Measurements from ENCODE around the gene RAB28.

RAB28 gene

DNA sequence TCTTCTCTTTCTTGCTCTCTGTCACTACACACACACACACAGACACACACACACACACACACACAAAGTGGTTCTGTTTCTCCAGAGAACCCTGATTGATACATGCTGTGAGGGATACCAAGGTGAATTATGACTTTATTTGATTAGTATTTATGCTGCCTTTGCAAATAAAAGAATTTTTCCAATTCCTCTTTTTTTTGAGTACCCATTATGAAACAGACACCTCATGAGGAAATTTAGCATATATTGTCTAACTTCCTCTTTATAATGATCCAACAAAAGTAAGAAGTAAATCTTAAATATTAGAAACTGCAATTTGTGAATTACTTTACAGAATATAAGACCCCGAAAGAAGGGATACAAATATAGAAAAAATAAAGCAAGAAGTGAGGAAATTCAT, 14.3 kb upstream of the RAB28 start:
- Histone ChIP-seq H3K9ac (ENCODE audit: low read length) (no peak overlapping the region), H3K27ac (ENCODE audit: low read depth, low read length) (no peak overlapping the region), H3K4me1 (ENCODE audit: insufficient read depth, low read length) (no peaks in the 10 kb centered on the region), H3K27me3 (ENCODE audit: control insufficient read depth in 1 of 2, insufficient read depth in 2 of 2, low read length in 2 of 2) (no peaks in the 10 kb centered on the region), H3K9me3 (ENCODE audit: low read length) (no peaks in the 10 kb centered on the region), H3K4me3 (ENCODE audit: low read depth in 1 of 2, low read length in 2 of 2) (no peak overlapping the region), H3K36me3 (ENCODE audit: insufficient read depth, low read length) (no peaks in the 10 kb centered on the region)

DNA sequence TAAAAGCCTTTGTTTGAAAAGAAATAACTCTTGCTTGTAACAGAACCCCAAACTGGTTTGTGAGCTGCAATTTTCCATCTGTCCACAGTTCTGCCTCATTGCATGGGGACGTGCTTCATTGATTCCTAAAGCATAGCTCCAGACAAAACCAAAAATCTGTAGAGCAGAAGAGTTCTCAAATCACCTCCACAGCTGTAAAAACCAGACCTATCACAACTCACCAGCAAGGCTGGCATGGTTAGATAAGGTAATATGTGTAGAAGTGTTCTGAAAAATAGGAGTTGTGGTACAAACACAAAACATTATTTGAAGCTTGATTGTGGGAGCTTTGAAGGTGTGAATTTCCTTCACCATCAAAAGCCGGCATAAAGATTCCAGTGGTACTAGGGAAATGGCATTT, 12.5 kb upstream of the RAB28 start:
- H3K4me1 ChIP-seq (ENCODE audit: insufficient read depth, low read length) = no peaks in the 10 kb centered on the region
- no peak overlapping the region for H3K27ac ChIP-seq (ENCODE audit: low read depth, low read length)
- no peak overlapping the region for H3K9ac ChIP-seq (ENCODE audit: low read length)
- H3K36me3 ChIP-seq (ENCODE audit: insufficient read depth, low read length) = no peaks in the 10 kb centered on the region
- no peaks in the 10 kb centered on the region for H3K9me3 ChIP-seq (ENCODE audit: low read length)
- no peak overlapping the region for H3K4me3 ChIP-seq (ENCODE audit: low read depth in 1 of 2, low read length in 2 of 2)
- no peaks in the 10 kb centered on the region for H3K27me3 ChIP-seq (ENCODE audit: control insufficient read depth in 1 of 2, insufficient read depth in 2 of 2, low read length in 2 of 2)

DNA sequence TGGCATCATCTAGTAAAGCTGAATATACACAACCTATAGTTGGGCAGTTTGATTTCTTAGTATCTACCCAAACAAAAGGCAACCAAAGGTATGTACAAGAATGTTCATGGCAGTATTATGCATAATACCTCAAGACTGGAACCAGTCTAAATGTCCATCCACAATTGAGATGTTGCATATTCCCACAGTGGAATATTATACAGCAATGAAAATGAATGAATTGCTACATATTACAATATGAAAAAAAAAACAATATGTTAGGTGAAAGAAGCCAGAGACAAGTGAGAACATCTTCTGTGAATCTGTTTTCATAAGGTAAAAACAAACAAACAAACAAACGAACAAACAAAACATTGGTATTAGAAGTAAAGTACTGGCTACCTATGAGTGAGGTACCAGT, 11.6 kb upstream of the RAB28 start:
- no peaks in the 10 kb centered on the region for H3K36me3 ChIP-seq (ENCODE audit: insufficient read depth, low read length)
- H3K9ac ChIP-seq (ENCODE audit: low read length) = no peak overlapping the region
- H3K9me3 ChIP-seq (ENCODE audit: low read length) = no peaks in the 10 kb centered on the region
- H3K4me1 ChIP-seq (ENCODE audit: insufficient read depth, low read length) = no peaks in the 10 kb centered on the region
- no peak overlapping the region for H3K27ac ChIP-seq (ENCODE audit: low read depth, low read length)
- no peaks in the 10 kb centered on the region for H3K27me3 ChIP-seq (ENCODE audit: control insufficient read depth in 1 of 2, insufficient read depth in 2 of 2, low read length in 2 of 2)
- no peak overlapping the region for H3K4me3 ChIP-seq (ENCODE audit: low read depth in 1 of 2, low read length in 2 of 2)

- Histone ChIP-seq H3K36me3 (ENCODE audit: insufficient read depth, low read length) (no peaks in the 10 kb centered on the region), H3K4me1 (ENCODE audit: insufficient read depth, low read length) (no peaks in the 10 kb centered on the region), H3K4me3 (ENCODE audit: low read depth in 1 of 2, low read length in 2 of 2) (no peak overlapping the region), H3K9me3 (ENCODE audit: low read length) (no peaks in the 10 kb centered on the region), H3K27me3 (ENCODE audit: control insufficient read depth in 1 of 2, insufficient read depth in 2 of 2, low read length in 2 of 2) (no peaks in the 10 kb centered on the region), H3K27ac (ENCODE audit: low read depth, low read length) (no peak overlapping the region), H3K9ac (ENCODE audit: low read length) (no peak overlapping the region)
These were observed 9.7 kb upstream of the RAB28 start for GRCh38 chr4:13493793-13494192.

GRCh38 chr4:13492747-13493146, 8.6 kb upstream of the RAB28 start:
- no peak overlapping the region for H3K4me3 ChIP-seq (ENCODE audit: low read depth in 1 of 2, low read length in 2 of 2)
- no peaks in the 10 kb centered on the region for H3K27me3 ChIP-seq (ENCODE audit: control insufficient read depth in 1 of 2, insufficient read depth in 2 of 2, low read length in 2 of 2)
- H3K27ac ChIP-seq (ENCODE audit: low read depth, low read length) = no peak overlapping the region
- no peak overlapping the region for H3K9ac ChIP-seq (ENCODE audit: low read length)
- H3K36me3 ChIP-seq (ENCODE audit: insufficient read depth, low read length) = no peaks in the 10 kb centered on the region
- H3K9me3 ChIP-seq (ENCODE audit: low read length) = no peaks in the 10 kb centered on the region
- H3K4me1 ChIP-seq (ENCODE audit: insufficient read depth, low read length) = no peaks in the 10 kb centered on the region

- peak overlapping the region; percentile 97 for H3K27ac ChIP-seq (ENCODE audit: low read depth, low read length)
- H3K4me3 ChIP-seq (ENCODE audit: low read depth in 1 of 2, low read length in 2 of 2) = peak overlapping the region; percentile 72 to 74
- no peaks in the 10 kb centered on the region for H3K9me3 ChIP-seq (ENCODE audit: low read length)
- no peaks in the 10 kb centered on the region for H3K36me3 ChIP-seq (ENCODE audit: insufficient read depth, low read length)
- no peaks in the 10 kb centered on the region for H3K27me3 ChIP-seq (ENCODE audit: control insufficient read depth in 1 of 2, insufficient read depth in 2 of 2, low read length in 2 of 2)
- H3K4me1 ChIP-seq (ENCODE audit: insufficient read depth, low read length) = peaks cover 16% of the 10 kb centered on the region
- peak overlapping the region; percentile 31 for H3K9ac ChIP-seq (ENCODE audit: low read length)
These were observed 645 bp upstream of the RAB28 start for GRCh38 chr4:13484749-13485221.

GRCh38 chr4:13483768-13484121, 395 bp downstream of the RAB28 start:
- Histone ChIP-seq H3K4me3 (ENCODE audit: low read depth in 1 of 2, low read length in 2 of 2) (peak overlapping the region; percentile 72 to 74), H3K36me3 (ENCODE audit: insufficient read depth, low read length) (no peaks in the 10 kb centered on the region), H3K27me3 (ENCODE audit: control insufficient read depth in 1 of 2, insufficient read depth in 2 of 2, low read length in 2 of 2) (no peaks in the 10 kb centered on the region), H3K9ac (ENCODE audit: low read length) (peak overlapping the region; percentile 75), H3K27ac (ENCODE audit: low read depth, low read length) (peak overlapping the region; percentile 97), H3K9me3 (ENCODE audit: low read length) (no peaks in the 10 kb centered on the region), H3K4me1 (ENCODE audit: insufficient read depth, low read length) (peaks cover 16% of the 10 kb centered on the region)

DNA sequence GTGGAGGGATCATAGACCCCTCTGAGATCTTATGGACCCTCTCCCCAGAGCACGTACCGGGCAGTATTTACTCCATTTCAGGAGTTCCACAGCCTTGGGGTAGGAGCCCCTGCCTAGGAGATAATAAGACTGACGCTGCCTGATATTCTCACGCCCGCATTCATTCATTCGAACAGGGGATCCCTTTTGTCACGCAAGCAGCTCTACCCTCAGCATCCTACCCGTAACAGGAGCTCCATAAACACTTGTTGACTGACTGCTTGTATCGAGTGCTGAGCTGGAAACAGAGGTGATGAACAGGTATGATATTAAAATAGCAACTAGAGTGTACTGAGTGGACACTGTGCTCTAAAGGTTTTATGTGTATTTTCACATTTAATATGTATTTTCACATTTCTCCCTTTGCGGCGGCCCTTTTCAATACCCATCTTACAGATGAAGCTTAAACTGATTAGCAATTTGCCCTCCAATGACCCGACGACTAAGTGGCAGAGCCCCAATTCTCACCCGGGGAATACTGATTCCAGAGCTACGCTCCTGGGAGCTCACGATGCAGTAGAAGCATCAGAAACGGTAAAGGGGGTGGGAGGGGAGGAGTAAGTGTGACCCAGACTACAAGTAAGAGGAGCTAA, 888 bp downstream of the RAB28 start:
- no peaks in the 10 kb centered on the region for H3K27me3 ChIP-seq (ENCODE audit: control insufficient read depth in 1 of 2, insufficient read depth in 2 of 2, low read length in 2 of 2)
- H3K4me1 ChIP-seq (ENCODE audit: insufficient read depth, low read length) = peaks cover 16% of the 10 kb centered on the region
- H3K4me3 ChIP-seq (ENCODE audit: low read depth in 1 of 2, low read length in 2 of 2) = peak overlapping the region; percentile 72 to 74
- H3K27ac ChIP-seq (ENCODE audit: low read depth, low read length) = peak overlapping the region; percentile 97
- no peaks in the 10 kb centered on the region for H3K9me3 ChIP-seq (ENCODE audit: low read length)
- H3K9ac ChIP-seq (ENCODE audit: low read length) = peak overlapping the region; percentile 75
- H3K36me3 ChIP-seq (ENCODE audit: insufficient read depth, low read length) = no peaks in the 10 kb centered on the region

DNA sequence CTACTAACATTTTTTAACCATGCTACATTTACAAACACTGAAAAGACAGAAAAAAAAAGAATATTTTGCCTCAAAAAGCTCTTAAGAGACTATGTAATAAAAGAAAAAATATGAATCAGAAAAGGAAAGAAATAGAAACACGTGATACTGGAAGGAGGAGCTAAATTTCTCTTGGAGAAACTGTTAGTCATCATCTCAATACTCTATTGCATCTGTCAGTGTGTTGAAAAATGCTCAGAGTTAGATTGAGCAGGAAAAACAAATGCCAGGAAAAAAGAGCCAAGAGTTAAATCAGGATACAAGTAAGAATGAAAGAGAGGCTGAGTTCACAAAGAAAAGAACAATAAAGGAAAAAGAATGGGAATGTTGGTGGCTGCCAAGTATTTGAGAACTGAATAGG, 2.6 kb downstream of the RAB28 start:
- Histone ChIP-seq H3K4me3 (ENCODE audit: low read depth in 1 of 2, low read length in 2 of 2) (no peak overlapping the region), H3K4me1 (ENCODE audit: insufficient read depth, low read length) (peaks cover 16% of the 10 kb centered on the region), H3K9me3 (ENCODE audit: low read length) (no peaks in the 10 kb centered on the region), H3K27me3 (ENCODE audit: control insufficient read depth in 1 of 2, insufficient read depth in 2 of 2, low read length in 2 of 2) (no peaks in the 10 kb centered on the region), H3K9ac (ENCODE audit: low read length) (no peak overlapping the region), H3K27ac (ENCODE audit: low read depth, low read length) (peak overlapping the region; percentile 12), H3K36me3 (ENCODE audit: insufficient read depth, low read length) (no peaks in the 10 kb centered on the region)

DNA sequence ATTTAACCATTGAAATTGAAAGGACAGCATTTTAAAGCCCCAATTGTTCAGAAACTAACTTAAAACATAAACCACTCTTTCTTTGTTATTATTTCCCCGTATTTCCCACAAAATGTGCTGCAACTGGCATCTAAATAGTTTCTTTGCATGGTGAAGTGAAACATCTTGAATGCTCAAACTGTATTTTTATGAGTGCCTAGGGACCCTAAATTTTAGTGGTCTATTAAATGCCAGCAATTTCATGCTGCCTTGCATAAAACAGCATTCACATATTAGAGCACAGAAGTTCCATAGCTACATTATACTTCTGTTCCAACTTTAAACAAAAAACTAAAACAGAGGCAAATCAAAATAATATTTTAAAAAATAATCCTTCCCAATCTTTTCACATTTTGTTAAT, 5.4 kb downstream of the RAB28 start:
- H3K9me3 ChIP-seq (ENCODE audit: low read length) = no peaks in the 10 kb centered on the region
- no peak overlapping the region for H3K4me3 ChIP-seq (ENCODE audit: low read depth in 1 of 2, low read length in 2 of 2)
- H3K9ac ChIP-seq (ENCODE audit: low read length) = no peak overlapping the region
- H3K36me3 ChIP-seq (ENCODE audit: insufficient read depth, low read length) = no peaks in the 10 kb centered on the region
- H3K4me1 ChIP-seq (ENCODE audit: insufficient read depth, low read length) = peaks cover 16% of the 10 kb centered on the region
- no peaks in the 10 kb centered on the region for H3K27me3 ChIP-seq (ENCODE audit: control insufficient read depth in 1 of 2, insufficient read depth in 2 of 2, low read length in 2 of 2)
- no peak overlapping the region for H3K27ac ChIP-seq (ENCODE audit: low read depth, low read length)

- Histone ChIP-seq H3K4me1 (ENCODE audit: insufficient read depth, low read length) (peaks cover 15% of the 10 kb centered on the region), H3K27ac (ENCODE audit: low read depth, low read length) (no peak overlapping the region), H3K36me3 (ENCODE audit: insufficient read depth, low read length) (no peaks in the 10 kb centered on the region), H3K4me3 (ENCODE audit: low read depth in 1 of 2, low read length in 2 of 2) (no peak overlapping the region), H3K9me3 (ENCODE audit: low read length) (no peaks in the 10 kb centered on the region), H3K27me3 (ENCODE audit: control insufficient read depth in 1 of 2, insufficient read depth in 2 of 2, low read length in 2 of 2) (no peaks in the 10 kb centered on the region), H3K9ac (ENCODE audit: low read length) (no peak overlapping the region)
These were observed 6.0 kb downstream of the RAB28 start for GRCh38 chr4:13478131-13478530.

DNA sequence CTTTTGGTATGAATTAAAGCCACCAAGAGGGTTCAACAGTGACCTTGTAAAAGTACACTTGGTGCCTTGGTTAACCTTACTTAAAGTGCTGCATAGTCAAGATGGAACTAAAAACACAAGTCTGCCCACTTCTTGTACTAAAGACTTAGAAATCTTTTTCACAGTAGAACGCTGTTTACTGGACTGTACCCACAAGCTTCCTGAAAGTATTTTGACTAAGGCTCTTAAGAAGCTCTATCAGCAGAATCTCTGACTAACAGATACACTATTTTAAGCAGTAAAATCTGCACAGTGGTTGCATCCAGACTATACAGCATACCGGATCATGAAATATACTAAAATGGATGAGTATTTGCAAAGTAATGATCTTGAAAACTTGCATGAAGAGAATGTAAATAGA, 7.2 kb downstream of the RAB28 start:
- no peaks in the 10 kb centered on the region for H3K9me3 ChIP-seq (ENCODE audit: low read length)
- H3K4me3 ChIP-seq (ENCODE audit: low read depth in 1 of 2, low read length in 2 of 2) = no peak overlapping the region
- H3K9ac ChIP-seq (ENCODE audit: low read length) = no peak overlapping the region
- no peak overlapping the region for H3K27ac ChIP-seq (ENCODE audit: low read depth, low read length)
- no peaks in the 10 kb centered on the region for H3K36me3 ChIP-seq (ENCODE audit: insufficient read depth, low read length)
- H3K4me1 ChIP-seq (ENCODE audit: insufficient read depth, low read length) = peaks cover 10% of the 10 kb centered on the region
- H3K27me3 ChIP-seq (ENCODE audit: control insufficient read depth in 1 of 2, insufficient read depth in 2 of 2, low read length in 2 of 2) = no peaks in the 10 kb centered on the region

Measured in muscle layer of colon (tissue), 2 donors.